Amygdala (tissue), 56 donors: ENCODE measurements around the gene KIF11.

ENCODE experiments used
- DNase-seq, 56 donors: peaks; one replicate each; lab custom pipeline; 2025; lab: John Stamatoyannopoulos, UW

The KIF11 gene

GRCh38 chr10:92667078-92667477 is 74.1 kb downstream of the KIF11 start:
- DNase-seq = no peak

GRCh38 chr10:92677708-92678107 is 84.8 kb downstream of the KIF11 start:
- no peak for DNase-seq

- DNase-seq = no peak
Measured at GRCh38 chr10:92678206-92678605, 85.3 kb downstream of the KIF11 start.

GRCh38 chr10:92681306-92681834 is 88.4 kb downstream of the KIF11 start:
- no peak for DNase-seq

- no peak for DNase-seq
Measured at GRCh38 chr10:92688573-92688926, 95.6 kb downstream of the KIF11 start.

GRCh38 chr10:92688927-92689662 is 96.2 kb downstream of the KIF11 start:
- no peak for DNase-seq

- DNase-seq = peak in 4 of 56 donors; percentile 24 to 34 (median 28)
Measured at GRCh38 chr10:92689663-92690210, 96.8 kb downstream of the KIF11 start, which contains the start of gene HHEX. HHEX (plus strand) TSS chr10:92689955; CDS start chr10:92689987, 32 bp downstream.

- peak in 1 of 56 donors; percentile 5 for DNase-seq
Measured at GRCh38 chr10:92690211-92690914, 97.4 kb downstream of the KIF11 start.

GRCh38 chr10:92690915-92691590 is 98.1 kb downstream of the KIF11 start:
- no peak for DNase-seq

GRCh38 chr10:92691591-92692079 is 98.7 kb downstream of the KIF11 start:
- peak in 10 of 56 donors; percentile 2 to 40 (median 28) for DNase-seq

GRCh38 chr10:92692080-92692671 is 99.2 kb downstream of the KIF11 start:
- DNase-seq = no peak

GRCh38 chr10:92692697-92693533 is 100.0 kb downstream of the KIF11 start:
- no peak for DNase-seq

GRCh38 chr10:92693534-92693893 is 100.6 kb downstream of the KIF11 start:
- DNase-seq = no peak

- no peak for DNase-seq
Measured at GRCh38 chr10:92695679-92696605, 103.0 kb downstream of the KIF11 start.

GRCh38 chr10:92696606-92697383 is 103.9 kb downstream of the KIF11 start:
- DNase-seq = no peak

GRCh38 chr10:92697663-92698511 is 105.0 kb downstream of the KIF11 start:
- DNase-seq = no peak

- no peak for DNase-seq
Measured at GRCh38 chr10:92699193-92699517, 106.2 kb downstream of the KIF11 start.
